A673 (cell line): Measurements from ENCODE around the gene SERPINA9.

Source experiments
- CTCF ChIP-seq: fragments of 300-800, 200-600 bp; sonication (generic); conservative IDR thresholded peaks from 2 replicates; pipeline ENCODE4 v1.5.1; 2017; ENCODE audit warnings: low read depth, mild to moderate bottlenecking, antibody characterized with exemption, low read length, moderate library complexity, mixed read lengths
- EZH2 ChIP-seq: fragments of 200-600 bp; sonication (generic); IDR thresholded peaks from 2 replicates; pipeline ENCODE4 v1.6.1; 2017; ENCODE audit warnings: borderline replicate concordance, low read depth, mild to moderate bottlenecking, mixed read lengths, antibody characterized with exemption, low read length; ENCODE audit not compliant: poor library complexity, severe bottlenecking

- TF ChIP-seq CTCF (no peak), EZH2 (no peak)
These were observed 6.7 kb downstream of the SERPINA9 start for GRCh38 chr14:94469261-94469660.
